ENCODE results near the gene KCNK7. TPM values are rescaled to one million over a fixed set of nuclear protein-coding genes. Genes with fewer than 3 reads are reported as not detected.

KCNK7 gene
- total RNA-seq, 4 donors from 2014 or later = 1.1 to 1.7 (median 1.5) TPM; not detected in 1

DNA sequence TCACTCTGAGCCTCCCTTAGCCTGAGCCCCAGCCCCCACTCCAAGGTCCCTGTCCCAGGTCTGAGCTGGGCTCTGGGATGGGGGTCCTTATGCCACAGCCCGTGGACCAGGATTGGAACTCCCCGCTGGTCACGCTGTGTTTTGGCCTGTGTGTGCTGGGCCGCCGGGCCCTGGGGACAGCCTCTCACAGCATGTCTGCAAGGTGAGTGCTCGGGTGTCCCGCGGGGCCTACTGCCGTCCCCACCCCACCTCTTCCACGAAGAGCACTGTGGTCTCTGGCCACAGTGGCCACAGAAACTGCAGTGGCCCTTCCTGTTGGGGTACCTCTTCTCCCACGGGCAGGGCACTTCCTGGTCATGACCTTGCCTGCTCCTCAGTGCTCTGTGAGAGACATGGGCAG lies 38.8 kb upstream of the KCNK7 start:
- TF ChIP-seq, protein P1, sequence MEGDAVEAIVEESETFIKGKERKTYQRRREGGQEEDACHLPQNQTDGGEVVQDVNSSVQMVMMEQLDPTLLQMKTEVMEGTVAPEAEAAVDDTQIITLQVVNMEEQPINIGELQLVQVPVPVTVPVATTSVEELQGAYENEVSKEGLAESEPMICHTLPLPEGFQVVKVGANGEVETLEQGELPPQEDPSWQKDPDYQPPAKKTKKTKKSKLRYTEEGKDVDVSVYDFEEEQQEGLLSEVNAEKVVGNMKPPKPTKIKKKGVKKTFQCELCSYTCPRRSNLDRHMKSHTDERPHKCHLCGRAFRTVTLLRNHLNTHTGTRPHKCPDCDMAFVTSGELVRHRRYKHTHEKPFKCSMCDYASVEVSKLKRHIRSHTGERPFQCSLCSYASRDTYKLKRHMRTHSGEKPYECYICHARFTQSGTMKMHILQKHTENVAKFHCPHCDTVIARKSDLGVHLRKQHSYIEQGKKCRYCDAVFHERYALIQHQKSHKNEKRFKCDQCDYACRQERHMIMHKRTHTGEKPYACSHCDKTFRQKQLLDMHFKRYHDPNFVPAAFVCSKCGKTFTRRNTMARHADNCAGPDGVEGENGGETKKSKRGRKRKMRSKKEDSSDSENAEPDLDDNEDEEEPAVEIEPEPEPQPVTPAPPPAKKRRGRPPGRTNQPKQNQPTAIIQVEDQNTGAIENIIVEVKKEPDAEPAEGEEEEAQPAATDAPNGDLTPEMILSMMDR (IDR thresholded peaks at IDR 0.05) = no peak
- DNase-seq (ENCODE audit: low spot score) = no peak
- ATAC-seq (ENCODE audit: low FRiP score) = no peak

DNA sequence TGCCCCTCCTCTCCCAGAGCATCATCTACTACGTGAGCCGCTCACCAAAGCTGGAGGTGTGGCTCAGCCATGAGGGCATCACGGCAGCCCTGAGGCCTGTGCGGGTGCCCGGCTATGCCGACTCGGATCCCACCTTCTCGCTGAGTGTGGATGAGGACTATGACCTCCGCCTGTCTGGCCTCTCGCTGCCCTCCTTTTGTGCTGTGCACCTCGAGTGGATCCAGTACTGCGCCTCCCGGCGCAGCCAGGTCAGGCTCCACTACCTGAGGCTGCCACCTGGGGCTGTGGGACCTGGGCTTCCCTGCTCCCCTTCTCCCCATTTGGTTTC lies 38.5 kb upstream of the KCNK7 start:
- TF ChIP-seq, protein P1 (IDR thresholded peaks at IDR 0.05) = no peak
- DNase-seq (ENCODE audit: low spot score) (no peak), ATAC-seq (ENCODE audit: low FRiP score) (no peak)

DNA sequence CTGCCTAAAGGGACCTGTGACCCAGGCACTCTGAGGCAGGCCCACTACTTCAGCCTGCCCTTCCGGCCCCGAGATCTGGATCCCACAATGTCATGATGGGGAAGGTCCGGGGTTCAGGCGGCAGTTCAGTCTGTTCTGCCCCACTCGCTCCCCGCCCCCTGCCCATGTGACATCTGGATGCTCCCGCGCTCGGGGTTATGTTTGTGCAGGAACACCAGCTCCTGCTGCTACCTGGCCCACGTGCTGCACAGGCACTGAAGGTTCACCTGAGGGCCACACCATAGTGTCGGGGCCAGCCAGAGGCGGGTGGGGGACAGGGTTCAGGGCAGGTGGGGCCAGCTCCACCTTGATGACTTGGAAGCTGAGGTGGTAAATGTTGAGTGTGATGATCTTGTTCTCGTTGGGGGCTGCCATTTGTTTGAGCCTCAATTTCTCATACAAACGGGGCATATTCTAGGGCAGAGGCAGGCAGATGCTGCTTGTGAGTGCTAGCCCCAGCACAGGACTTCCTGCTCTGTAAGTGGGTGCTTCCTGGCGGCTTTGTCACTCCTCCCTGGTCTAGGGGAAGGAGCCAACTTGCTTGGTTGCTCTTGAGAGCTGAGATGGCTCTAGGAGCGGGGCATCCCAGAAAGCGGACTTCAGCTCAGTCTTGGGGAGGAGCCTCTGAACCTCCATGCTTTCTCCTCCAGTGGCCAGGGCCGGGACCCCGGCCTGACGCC lies 37.9 kb upstream of the KCNK7 start:
- DNase-seq (ENCODE audit: low spot score) (no peak), ATAC-seq (ENCODE audit: low FRiP score) (no peak)
- TF ChIP-seq, protein P1 (IDR thresholded peaks at IDR 0.05) = no peak

DNA sequence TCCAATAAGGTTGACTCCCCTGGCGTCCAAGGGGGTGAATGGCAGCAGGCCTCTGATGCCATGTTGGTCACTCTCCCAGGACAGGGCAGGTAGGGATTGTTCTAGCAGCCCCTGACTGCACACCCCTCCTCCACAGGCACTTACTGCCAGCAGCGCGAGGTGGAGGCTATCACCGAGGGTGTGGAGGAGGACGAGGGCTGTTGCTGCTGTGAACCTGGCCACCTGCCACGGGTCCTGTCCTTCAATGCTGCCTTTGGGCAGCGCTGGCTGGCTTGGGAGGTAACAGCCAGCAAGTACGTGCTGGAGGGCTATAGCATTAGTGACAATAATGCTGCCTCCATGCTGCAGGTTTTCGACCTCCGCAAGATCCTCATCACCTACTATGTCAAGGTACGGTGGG lies 34.6 kb upstream of the KCNK7 start:
- no peak for ATAC-seq (ENCODE audit: low FRiP score)
- DNase-seq (ENCODE audit: low spot score) = no peak
- TF ChIP-seq, protein P1 (IDR thresholded peaks at IDR 0.05) = no peak

DNA sequence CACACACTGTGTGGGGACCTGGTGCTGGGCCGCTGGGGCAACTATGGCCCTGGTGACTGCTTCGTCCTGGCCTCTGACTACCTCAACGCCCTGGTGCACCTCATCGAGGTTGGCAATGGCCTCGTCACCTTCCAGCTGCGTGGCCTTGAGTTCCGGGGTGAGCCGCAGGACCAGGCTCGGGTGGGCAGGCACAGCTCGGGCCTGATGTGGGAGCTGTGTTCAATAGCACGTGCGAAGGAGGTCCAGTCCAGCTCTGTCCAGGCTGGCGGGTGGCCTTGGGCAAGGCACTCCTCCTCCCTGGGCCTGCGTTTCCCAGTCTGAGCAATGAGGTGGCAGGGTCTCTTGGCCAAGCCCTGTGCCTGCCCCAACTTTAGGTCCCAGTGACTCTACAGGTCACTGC lies 34.0 kb upstream of the KCNK7 start:
- TF ChIP-seq, protein P1 (IDR thresholded peaks at IDR 0.05) = no peak
- DNase-seq (ENCODE audit: low spot score) (no peak), ATAC-seq (ENCODE audit: low FRiP score) (no peak)

DNA sequence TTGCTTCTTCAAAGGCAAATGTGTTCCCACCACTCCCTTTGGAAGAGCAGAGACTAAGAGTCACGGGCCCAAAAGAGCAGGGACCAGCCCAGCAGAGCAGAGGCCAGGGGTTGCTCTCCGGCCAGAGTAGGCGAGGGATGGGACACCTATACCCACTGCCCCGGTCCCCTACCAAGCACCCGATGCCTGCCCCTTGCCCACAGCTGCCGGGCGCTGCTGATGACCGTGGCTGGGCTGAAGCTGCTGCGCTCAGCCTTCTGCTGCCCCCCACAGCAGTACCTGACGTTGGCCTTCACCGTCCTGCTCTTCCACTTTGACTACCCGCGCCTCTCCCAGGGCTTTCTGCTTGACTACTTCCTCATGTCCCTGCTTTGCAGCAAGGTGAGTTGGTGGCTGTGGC lies 31.6 kb upstream of the KCNK7 start:
- TF ChIP-seq, protein P1 (IDR thresholded peaks at IDR 0.05) = no peak
- no peak for ATAC-seq (ENCODE audit: low FRiP score)
- DNase-seq (ENCODE audit: low spot score) = no peak

DNA sequence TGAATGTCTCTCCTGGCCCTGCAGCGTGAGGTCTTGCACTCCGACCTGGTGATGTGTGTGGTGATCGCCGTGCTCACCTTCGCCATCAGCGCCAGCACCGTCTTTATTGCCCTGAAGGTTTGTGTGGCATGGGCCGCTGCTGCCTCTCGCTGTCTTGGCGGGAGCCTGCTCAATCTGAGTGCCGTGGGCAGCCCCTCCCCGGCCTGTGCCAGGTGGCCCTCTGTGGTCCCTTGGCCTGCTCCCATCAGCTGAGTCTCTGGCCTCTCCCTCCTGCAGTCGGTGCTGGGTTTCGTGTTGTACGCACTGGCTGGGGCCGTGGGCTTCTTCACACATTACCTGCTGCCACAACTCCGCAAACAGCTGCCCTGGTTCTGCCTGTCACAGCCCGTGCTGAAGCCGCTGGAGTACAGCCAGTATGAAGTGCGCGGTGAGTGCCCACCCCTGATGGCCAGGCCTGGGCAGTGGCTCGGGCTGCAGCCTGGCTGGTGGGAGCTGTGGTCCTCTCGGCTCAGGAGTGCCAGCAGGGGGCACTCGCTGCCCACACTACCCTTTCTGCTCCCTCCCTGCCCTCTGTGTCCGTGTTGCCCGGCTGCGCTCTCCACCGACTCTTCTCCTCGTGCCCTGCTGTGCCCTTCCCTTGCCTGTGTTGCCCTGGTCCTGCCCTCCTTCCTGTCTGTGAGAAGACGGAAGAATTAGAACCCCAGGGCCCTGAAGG lies 30.2 kb upstream of the KCNK7 start:
- DNase-seq (ENCODE audit: low spot score) (no peak), ATAC-seq (ENCODE audit: low FRiP score) (peak; percentile 41)
- TF ChIP-seq, protein P1 (IDR thresholded peaks at IDR 0.05) = peak in 1 of 3 donors; percentile 10
